H1 (cell line): ENCODE measurements around the gene PIEZO1. TPM values are rescaled to one million over a fixed set of nuclear protein-coding genes. Genes with fewer than 3 reads are reported as not detected.

Source experiments
- CTCF ChIA-PET: fragments of 300-600 bp; sonication (Branson Sonifier 250); formaldehyde crosslinking; loops from one replicate; lab custom pipeline; 2021; ENCODE audit not compliant: partially characterized antibody; lab: Charles Lee
- POLR2A ChIA-PET: fragments of 300-600 bp; sonication (Branson Sonifier 250); formaldehyde crosslinking; loops from one replicate; lab custom pipeline; 2021; ENCODE audit warnings: inconsistent platforms; ENCODE audit not compliant: partially characterized antibody; lab: Charles Lee
- DNase-seq, 2 experiments: peaks; one replicate each; pipeline versions ENCODE4 v3.0.0 to v3.0.0-alpha.2; 2010 to 2022; ENCODE audit warnings: low spot score in 2 of 2, low read depth in 1 of 2, mixed read lengths in 1 of 2
- FAIRE-seq: peaks from 2 replicates; lab custom pipeline; 2011; peaks lifted over from hg19 to GRCh38; lab: Jason Lieb, UNC
- H2AFZ ChIP-seq: 2 replicates; pipeline ENCODE4 v1.8.1; 2012; ENCODE audit warnings: low read length, inconsistent platforms
- H2AK5ac ChIP-seq: 2 replicates; pipeline ENCODE4 v1.6.1; 2013; ENCODE audit warnings: low read depth, low read length
- H2BK120ac ChIP-seq: replicated peaks from 2 replicates; pipeline ENCODE3; 2013; ENCODE audit warnings: low read depth, low read length, inconsistent platforms
- H2BK12ac ChIP-seq: 2 replicates; pipeline ENCODE4 v1.6.1; 2013; ENCODE audit warnings: low read depth, low read length
- H2BK15ac ChIP-seq: 2 replicates; pipeline ENCODE4 v1.6.1; 2013; ENCODE audit warnings: low read length
- H2BK20ac ChIP-seq: 2 replicates; pipeline ENCODE4 v1.6.1; 2013; ENCODE audit warnings: low read length
- H2BK5ac ChIP-seq: 2 replicates; pipeline ENCODE4 v1.6.1; 2013; ENCODE audit warnings: low read depth, low read length
- H3K14ac ChIP-seq: 2 replicates; pipeline ENCODE4 v1.6.1; 2013; ENCODE audit warnings: inconsistent platforms; ENCODE audit not compliant: insufficient read length
- H3K18ac ChIP-seq: 2 replicates; pipeline ENCODE4 v1.6.1; 2013; ENCODE audit warnings: low read length; ENCODE audit errors: extremely low read depth
- H3K23ac ChIP-seq: 2 replicates; pipeline ENCODE4 v1.6.1; 2013; ENCODE audit warnings: inconsistent platforms; ENCODE audit not compliant: insufficient read length
- H3K23me2 ChIP-seq: 2 replicates; pipeline ENCODE4 v1.6.1; 2013; ENCODE audit warnings: low read depth, low read length
- H3K27ac ChIP-seq: 2 replicates; pipeline ENCODE4 v1.6.1; 2011; ENCODE audit warnings: low read depth, low read length, inconsistent platforms
- H3K27me3 ChIP-seq, 4 experiments: replicated peaks in 1 of 4; 1 replicate in 1 of 4; 2 replicates in 3 of 4; pipeline versions ENCODE4 v1.6.1 to v1.8.1; 2011 to 2013; ENCODE audit warnings: low read length in 3 of 4, mild to moderate bottlenecking in 3 of 4, inconsistent platforms in 2 of 4, mixed read lengths in 2 of 4, moderate library complexity in 1 of 4; ENCODE audit not compliant: control insufficient read depth in 3 of 4, insufficient read depth in 3 of 4; ENCODE audit errors: extremely low read depth in 1 of 4
- H3K36me3 ChIP-seq, 4 experiments: 2 replicates each; pipeline versions ENCODE4 v1.6.1 to v1.8.1; 2011 to 2013; ENCODE audit warnings: mild to moderate bottlenecking in 4 of 4, low read length in 3 of 4, moderate library complexity in 2 of 4, control low read depth in 1 of 4, inconsistent platforms in 1 of 4; ENCODE audit not compliant: insufficient read depth in 4 of 4, control insufficient read depth in 2 of 4
- H3K4ac ChIP-seq: replicated peaks from 2 replicates; pipeline ENCODE3; 2013; ENCODE audit warnings: low read length, low read depth, mixed read lengths, inconsistent platforms; ENCODE audit not compliant: insufficient read length
- H3K4me1 ChIP-seq, 4 experiments: replicated peaks in 1 of 4; 1 replicate in 1 of 4; 2 replicates in 3 of 4; pipeline versions ENCODE4 v1.6.1 to v1.8.1; 2011 to 2013; ENCODE audit warnings: low read length in 3 of 4, inconsistent platforms in 2 of 4, mixed read lengths in 1 of 4; ENCODE audit not compliant: insufficient read depth in 4 of 4, control insufficient read depth in 3 of 4
- H3K4me2 ChIP-seq, 2 experiments: 2 replicates each; pipeline versions ENCODE4 v1.6.1 to v1.8.1; 2011 to 2013; ENCODE audit warnings: low read depth in 2 of 2, low read length in 2 of 2, control low read depth in 1 of 2, inconsistent platforms in 1 of 2, mild to moderate bottlenecking in 1 of 2; ENCODE audit not compliant: insufficient read depth in 1 of 2
- H3K4me3 ChIP-seq, 4 experiments: fragments of 200-600, 300-600 bp in 1 of 4; sonication (generic), shearing (Covaris generic), sonication (Bioruptor Twin) in 1 of 4; 2 replicates each; pipeline versions ENCODE4 v1.5.1 to v1.8.1; 2011 to 2016; ENCODE audit warnings: low read length in 4 of 4, low read depth in 3 of 4, control low read depth in 2 of 4, inconsistent platforms in 2 of 4, mild to moderate bottlenecking in 2 of 4, mixed read lengths in 1 of 4, moderate library complexity in 1 of 4; ENCODE audit not compliant: insufficient read depth in 2 of 4; ENCODE audit errors: extremely low read depth in 1 of 4
- H3K56ac ChIP-seq: replicated peaks from 2 replicates; pipeline ENCODE3; 2013; ENCODE audit warnings: low read depth, mild to moderate bottlenecking, mixed read lengths, low read length, inconsistent platforms; ENCODE audit not compliant: insufficient read length
- H3K79me1 ChIP-seq: 2 replicates; pipeline ENCODE4 v1.6.1; 2013; ENCODE audit warnings: low read depth, low read length, control low read depth
- H3K79me2 ChIP-seq, 2 experiments: 2 replicates each; pipeline versions ENCODE4 v1.6.1 to v1.8.1; 2012 to 2013; ENCODE audit warnings: low read length in 2 of 2, mild to moderate bottlenecking in 2 of 2, inconsistent platforms in 1 of 2; ENCODE audit not compliant: insufficient read depth in 2 of 2, control insufficient read depth in 1 of 2
- H3K9ac ChIP-seq, 4 experiments: replicated peaks in 1 of 4; 1 replicate in 1 of 4; 2 replicates in 3 of 4; pipeline versions ENCODE4 v1.6.1 to v1.8.1; 2011 to 2013; ENCODE audit warnings: low read depth in 3 of 4, low read length in 3 of 4, control low read depth in 2 of 4, mild to moderate bottlenecking in 2 of 4, moderate library complexity in 2 of 4, inconsistent platforms in 1 of 4; ENCODE audit errors: extremely low read depth in 1 of 4
- H3K9me3 ChIP-seq, 2 experiments: 2 replicates each; pipeline versions ENCODE4 v1.6.1 to v1.8.1; 2012 to 2013; ENCODE audit warnings: mild to moderate bottlenecking in 2 of 2, moderate library complexity in 2 of 2, control low read depth in 1 of 2, inconsistent platforms in 1 of 2, low read depth in 1 of 2, low read length in 1 of 2, mixed read lengths in 1 of 2; ENCODE audit not compliant: insufficient read depth in 2 of 2
- H4K20me1 ChIP-seq, 2 experiments: replicated peaks in 1 of 2; 2 replicates each; pipeline versions ENCODE3 to v1.8.1; 2011 to 2013; ENCODE audit warnings: inconsistent platforms in 2 of 2, low read length in 2 of 2, mild to moderate bottlenecking in 1 of 2; ENCODE audit not compliant: insufficient read depth in 2 of 2, control insufficient read depth in 1 of 2
- H4K5ac ChIP-seq: 2 replicates; pipeline ENCODE4 v1.6.1; 2013; ENCODE audit warnings: low read length, low read depth, mixed read lengths, inconsistent platforms; ENCODE audit not compliant: insufficient read length
- H4K8ac ChIP-seq: 2 replicates; pipeline ENCODE4 v1.8.0; 2013; ENCODE audit warnings: mild to moderate bottlenecking, moderate library complexity, low read length, inconsistent platforms; ENCODE audit not compliant: insufficient read depth; ENCODE audit errors: extremely low read depth
- H4K91ac ChIP-seq: replicated peaks from 2 replicates; pipeline ENCODE3; 2013; ENCODE audit warnings: low read length, mixed read lengths, inconsistent platforms; ENCODE audit not compliant: insufficient read length
- CTBP2 ChIP-seq: IDR thresholded peaks from 2 replicates; pipeline ENCODE4 v1.7.0; 2011; ENCODE audit warnings: borderline replicate concordance, mild to moderate bottlenecking, moderate library complexity, mixed read lengths, low read length; ENCODE audit not compliant: insufficient read depth, insufficient read length
- GABPA ChIP-seq: IDR thresholded peaks from 2 replicates; pipeline ENCODE4 v1.6.1; 2011; ENCODE audit warnings: mild to moderate bottlenecking, low read length, moderate library complexity, borderline replicate concordance; ENCODE audit not compliant: insufficient read depth
- POLR2AphosphoS5 ChIP-seq: IDR thresholded peaks from 2 replicates; pipeline ENCODE4 v1.6.1; 2011; ENCODE audit warnings: low read depth, low read length
- RAD21 ChIP-seq, 2 experiments: IDR thresholded peaks in 1 of 2; conservative IDR thresholded peaks in 1 of 2; 2 replicates each; pipeline ENCODE4 v1.6.1; 2011; ENCODE audit warnings: low read depth in 2 of 2, low read length in 2 of 2, improper control_type of control experiment in 1 of 2, inconsistent platforms in 1 of 2, mild to moderate bottlenecking in 1 of 2, moderate library complexity in 1 of 2
- RFX5 ChIP-seq: IDR thresholded peaks from 2 replicates; pipeline ENCODE4 v1.6.1; 2011; ENCODE audit warnings: low read depth, low read length, improper control_type of control experiment, borderline replicate concordance
- WGBS, 2 experiments: shearing (Covaris generic) in 1 of 2; methylation state at CpG; one replicate each; pipeline versions ENCODE4 v1.1.6 to v1.1.7; 2013 to 2015; ENCODE audit warnings: low lambda C conversion rate in 2 of 2, mixed read lengths in 2 of 2, inconsistent platforms in 1 of 2, low coverage in 1 of 2, missing lambda C conversion rate in 1 of 2; ENCODE audit not compliant: insufficient replicate concordance in 2 of 2, insufficient coverage in 1 of 2, insufficient read length in 1 of 2; ENCODE audit errors: extremely low coverage in 1 of 2, missing lambda C conversion rate in 1 of 2; 5-methylcytosine and 5-hydroxymethylcytosine counted together
- polyA plus RNA-seq, 7 experiments: library from polyadenylated mRNA; depleted of rRNA in 3 of 7; stranded (reverse) in 5 of 7; unstranded in 2 of 7; fragments of >200 nt in 5 of 7; fragments of 200-250 nt in 2 of 7; gene quantifications; 1 replicate in 5 of 7; 2 replicates in 1 of 7; 4 replicates in 1 of 7; pipeline versions ENCODE4 v1.2.1 to v1.2.3, GENCODE V29; 2011 to 2013; ENCODE audit warnings: missing spikeins in 2 of 7, mixed read lengths in 2 of 7
- total RNA-seq: library from RNA; stranded (reverse); fragmentation: NEBNext Ultra II Directional; extraction: Animal tissue kit (Norgen Biotek cat#: 25700); gene quantifications from 2 replicates; pipeline ENCODE4 v1.2.1, GENCODE V29; 2021

The PIEZO1 gene
- total and polyA plus RNA-seq, 2 of the 8 experiments (the other 6 are each of a cell fraction or from before 2014, with no cell fraction given), result 42.3 to 67.5 TPM

DNA sequence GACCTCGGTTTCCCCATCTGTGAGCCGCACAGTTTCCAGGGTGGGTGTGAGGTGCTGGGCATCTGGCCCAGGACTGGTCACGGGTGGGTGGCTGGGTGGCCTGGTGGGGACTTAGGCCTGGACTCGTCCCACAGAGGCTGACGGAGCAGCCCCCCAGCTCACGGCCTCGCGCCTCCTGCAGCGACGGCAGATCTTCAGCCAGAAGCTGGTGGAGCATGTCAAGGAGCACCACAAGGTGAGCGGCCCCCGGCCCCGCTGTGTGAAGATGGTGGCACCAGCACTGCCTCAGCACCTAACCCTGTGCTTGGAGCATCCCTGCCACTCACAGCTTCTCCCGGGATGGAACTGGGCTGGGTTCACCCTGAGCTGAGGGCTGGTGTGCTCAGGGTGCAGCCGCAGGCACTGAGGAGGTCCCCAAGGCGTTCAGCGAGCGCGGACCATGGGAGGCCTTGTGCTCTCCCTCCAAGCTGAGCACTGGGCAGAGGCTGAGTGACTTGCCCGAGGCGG is 20.9 kb upstream of the PIEZO1 start:
- CTCF ChIA-PET, result interaction anchor here (0.9 to 2.3 kb wide), 4 partner anchors 9 to 69 kb away, joined by 3 to 8 read pairs (median 4); no protein-coding TSS in a partner anchor
- H2BK15ac ChIP-seq, result no peak overlapping the region
- POLR2A ChIA-PET, result interaction anchor here (1.0 to 8.1 kb wide), 17 partner anchors 13 to 358 kb away, joined by 3 to 77 read pairs (median 5); partner anchors contain the start of gene PABPN1L

More for the DNA sequence above, 20.9 kb upstream of the PIEZO1 start:
- H2BK20ac ChIP-seq, result no peak overlapping the region
- peaks cover 0 to 28% of the 10 kb centered on the region in 2 experiments; a peak in 2 of 4 replicates for H3K79me2 ChIP-seq
- no peak overlapping the region for H2BK12ac ChIP-seq
- TF ChIP-seq GABPA (no peak), POLR2AphosphoS5 (0 out of 2 replicates have a peak, but pooled peaks have one; percentile 37), RAD21 (IDR thresholded peaks at IDR 0.05 in 1 of 2, conservative IDR thresholded peaks at IDR 0.05 in 1 of 2; ENCODE audit: low read depth in 2 of 2, low read length in 2 of 2) (no peak), CTBP2 (no peak), RFX5 (no peak)
- peaks cover 13% of the 10 kb centered on the region for H3K23me2 ChIP-seq
- no peaks in the 10 kb centered on the region for H3K27me3 ChIP-seq
- H3K4me1 ChIP-seq, result peaks cover 0 to 19% (median 13%) of the 10 kb centered on the region in 4 experiments; a peak in 5 of 7 replicates
- H2BK5ac ChIP-seq, result no peak overlapping the region; the same call in 1 of the 2 replicates
- H4K91ac ChIP-seq, result no peak overlapping the region
- peaks cover 15% of the 10 kb centered on the region for H3K79me1 ChIP-seq
- no peak overlapping the region for H3K9ac ChIP-seq
- peaks cover 33 to 48% of the 10 kb centered on the region in 2 experiments for H4K20me1 ChIP-seq
- H3K4me3 ChIP-seq, result no peak overlapping the region
- DNase-seq, result no peak
- H3K23ac ChIP-seq, result no peak overlapping the region
- peaks cover 36 to 63% (median 47%) of the 10 kb centered on the region in 4 experiments for H3K36me3 ChIP-seq
- H4K5ac ChIP-seq, result no peak overlapping the region
- H3K4ac ChIP-seq, result no peak overlapping the region
- H4K8ac ChIP-seq, result peak overlapping the region; percentile 42
- no peak overlapping the region; a peak in 1 of 4 replicates for H3K4me2 ChIP-seq
- H3K27ac ChIP-seq, result no peak overlapping the region
- WGBS, 2 experiments, result 98% methylated on average over 18 of the region's 21 CpGs; no CpG with 5 or more reads in 1 of the 2 experiments
- no peaks in the 10 kb centered on the region for H3K9me3 ChIP-seq
- no peak overlapping the region for H2AFZ ChIP-seq
- H3K56ac ChIP-seq, result no peak overlapping the region
- no peak overlapping the region for H3K14ac ChIP-seq
- H2AK5ac ChIP-seq, result no peak overlapping the region
- no peak overlapping the region for H3K18ac ChIP-seq
- no peak for FAIRE-seq
- H2BK120ac ChIP-seq, result no peak overlapping the region
